B cell (primary cell): ENCODE data around the gene ATP11A.

Experiments
- CTCF ChIP-seq: fragments of 200-600 bp; IDR thresholded peaks from one replicate; pipeline ENCODE4 v1.8.0; 2022; ENCODE audit warnings: antibody characterized with exemption, mild to moderate bottlenecking
- EZH2 ChIP-seq: IDR thresholded peaks from 2 replicates; pipeline ENCODE4 v1.6.1; 2012; ENCODE audit warnings: borderline replicate concordance, low read depth, mild to moderate bottlenecking, moderate library complexity, low read length; ENCODE audit not compliant: insufficient read depth, poor library complexity, severe bottlenecking

GRCh38 chr13:112891477-112892401 is 201.9 kb downstream of the ATP11A start:
- TF ChIP-seq CTCF = no peak
- TF ChIP-seq EZH2 = no peak
